IPS-20b (cell line): ENCODE measurements around the gene MEGF11.

Experiments
- H3K27ac ChIP-seq: one replicate; pipeline ENCODE4 v1.5.1; 2013; ENCODE audit warnings: low read length
- H3K27me3 ChIP-seq: 2 replicates; pipeline ENCODE4 v1.6.1; 2013; ENCODE audit warnings: mild to moderate bottlenecking, low read length, inconsistent platforms; ENCODE audit not compliant: insufficient read depth
- H3K36me3 ChIP-seq: 2 replicates; pipeline ENCODE4 v1.6.1; 2013; ENCODE audit warnings: low read depth, mild to moderate bottlenecking, inconsistent platforms, low read length, moderate library complexity; ENCODE audit not compliant: insufficient read depth
- H3K4me1 ChIP-seq: 2 replicates; pipeline ENCODE4 v1.6.1; 2013; ENCODE audit warnings: mild to moderate bottlenecking, control low read depth, inconsistent platforms, low read length, moderate library complexity; ENCODE audit not compliant: insufficient read depth
- H3K4me3 ChIP-seq: 2 replicates; pipeline ENCODE4 v1.5.1; 2013; ENCODE audit warnings: mild to moderate bottlenecking, low read length, inconsistent platforms
- H3K9ac ChIP-seq: 2 replicates; pipeline ENCODE4 v1.6.1; 2013; ENCODE audit warnings: low read depth, mild to moderate bottlenecking, inconsistent platforms, low read length, moderate library complexity
- H3K9me3 ChIP-seq: 2 replicates; pipeline ENCODE4 v1.6.1; 2013; ENCODE audit warnings: mild to moderate bottlenecking, low read depth, low read length, inconsistent platforms; ENCODE audit not compliant: insufficient read depth

MEGF11 gene

GRCh38 chr15:66145726-66146182 is 107.8 kb downstream of the MEGF11 start:
- H3K9me3 ChIP-seq: no peaks in the 10 kb centered on the region
- no peak overlapping the region for H3K27ac ChIP-seq
- 0 out of 2 replicates have a peak, but pooled peaks cover 7% of the 10 kb centered on the region for H3K4me1 ChIP-seq
- H3K36me3 ChIP-seq: no peaks in the 10 kb centered on the region
- no peaks in the 10 kb centered on the region; the same call in 1 of the 2 replicates for H3K27me3 ChIP-seq
- H3K9ac ChIP-seq: no peak overlapping the region
- H3K4me3 ChIP-seq: no peak overlapping the region

GRCh38 chr15:66144978-66145725 is 108.4 kb downstream of the MEGF11 start:
- H3K4me3 ChIP-seq: no peak overlapping the region
- no peak overlapping the region for H3K27ac ChIP-seq
- peaks cover 7% of the 10 kb centered on the region; the same call in 1 of the 2 replicates for H3K4me1 ChIP-seq
- no peaks in the 10 kb centered on the region for H3K9me3 ChIP-seq
- no peaks in the 10 kb centered on the region; the same call in 1 of the 2 replicates for H3K27me3 ChIP-seq
- H3K9ac ChIP-seq: no peak overlapping the region
- no peaks in the 10 kb centered on the region for H3K36me3 ChIP-seq

GRCh38 chr15:66142285-66142684 is 111.3 kb downstream of the MEGF11 start:
- Histone ChIP-seq H3K36me3 (no peaks in the 10 kb centered on the region), H3K27me3 (no peaks in the 10 kb centered on the region), H3K9ac (no peak overlapping the region), H3K4me1 (peaks cover 7% of the 10 kb centered on the region; the same call in 1 of the 2 replicates), H3K4me3 (no peak overlapping the region), H3K27ac (no peak overlapping the region), H3K9me3 (no peaks in the 10 kb centered on the region)

- H3K4me3 ChIP-seq: no peak overlapping the region
- H3K4me1 ChIP-seq: peaks cover 7% of the 10 kb centered on the region; the same call in 1 of the 2 replicates
- H3K27me3 ChIP-seq: no peaks in the 10 kb centered on the region
- no peaks in the 10 kb centered on the region for H3K9me3 ChIP-seq
- no peak overlapping the region for H3K27ac ChIP-seq
- no peak overlapping the region for H3K9ac ChIP-seq
- H3K36me3 ChIP-seq: no peaks in the 10 kb centered on the region
Measured at GRCh38 chr15:66139591-66140207, 113.9 kb downstream of the MEGF11 start.

GRCh38 chr15:66138892-66139590 is 114.5 kb downstream of the MEGF11 start:
- no peak overlapping the region for H3K27ac ChIP-seq
- H3K4me1 ChIP-seq: peaks cover 7% of the 10 kb centered on the region; the same call in 1 of the 2 replicates
- H3K27me3 ChIP-seq: no peaks in the 10 kb centered on the region
- H3K4me3 ChIP-seq: no peak overlapping the region
- no peaks in the 10 kb centered on the region for H3K9me3 ChIP-seq
- H3K9ac ChIP-seq: no peak overlapping the region
- H3K36me3 ChIP-seq: no peaks in the 10 kb centered on the region

GRCh38 chr15:66138096-66138783 is 115.3 kb downstream of the MEGF11 start:
- H3K9me3 ChIP-seq: no peaks in the 10 kb centered on the region
- H3K9ac ChIP-seq: no peak overlapping the region
- no peaks in the 10 kb centered on the region for H3K36me3 ChIP-seq
- no peaks in the 10 kb centered on the region for H3K27me3 ChIP-seq
- no peak overlapping the region for H3K27ac ChIP-seq
- no peak overlapping the region for H3K4me3 ChIP-seq
- H3K4me1 ChIP-seq: peaks cover under 1% of the 10 kb centered on the region; the same call in 1 of the 2 replicates

GRCh38 chr15:66136948-66137347 is 116.6 kb downstream of the MEGF11 start:
- H3K9ac ChIP-seq: no peak overlapping the region
- H3K4me3 ChIP-seq: no peak overlapping the region
- H3K36me3 ChIP-seq: no peaks in the 10 kb centered on the region
- no peak overlapping the region for H3K27ac ChIP-seq
- no peaks in the 10 kb centered on the region for H3K27me3 ChIP-seq
- H3K4me1 ChIP-seq: no peaks in the 10 kb centered on the region; the same call in 1 of the 2 replicates
- H3K9me3 ChIP-seq: no peaks in the 10 kb centered on the region

GRCh38 chr15:66135664-66136063 is 117.9 kb downstream of the MEGF11 start:
- no peak overlapping the region for H3K9ac ChIP-seq
- no peaks in the 10 kb centered on the region; the same call in 1 of the 2 replicates for H3K4me1 ChIP-seq
- H3K27ac ChIP-seq: no peak overlapping the region
- no peak overlapping the region for H3K4me3 ChIP-seq
- no peaks in the 10 kb centered on the region for H3K27me3 ChIP-seq
- H3K9me3 ChIP-seq: no peaks in the 10 kb centered on the region
- no peaks in the 10 kb centered on the region for H3K36me3 ChIP-seq

- no peak overlapping the region for H3K4me3 ChIP-seq
- H3K9me3 ChIP-seq: no peaks in the 10 kb centered on the region
- no peak overlapping the region for H3K27ac ChIP-seq
- no peaks in the 10 kb centered on the region for H3K36me3 ChIP-seq
- no peaks in the 10 kb centered on the region for H3K27me3 ChIP-seq
- no peak overlapping the region for H3K9ac ChIP-seq
- no peaks in the 10 kb centered on the region for H3K4me1 ChIP-seq
Measured at GRCh38 chr15:66134284-66134683, 119.3 kb downstream of the MEGF11 start.

- Histone ChIP-seq H3K27ac (no peak overlapping the region), H3K27me3 (no peaks in the 10 kb centered on the region), H3K4me3 (no peak overlapping the region), H3K4me1 (no peaks in the 10 kb centered on the region), H3K9me3 (no peaks in the 10 kb centered on the region), H3K9ac (no peak overlapping the region), H3K36me3 (no peaks in the 10 kb centered on the region)
Measured at GRCh38 chr15:66133247-66133885, 120.2 kb downstream of the MEGF11 start.

- no peak overlapping the region for H3K9ac ChIP-seq
- H3K4me1 ChIP-seq: no peaks in the 10 kb centered on the region
- no peaks in the 10 kb centered on the region for H3K36me3 ChIP-seq
- H3K9me3 ChIP-seq: no peaks in the 10 kb centered on the region
- H3K27ac ChIP-seq: no peak overlapping the region
- no peaks in the 10 kb centered on the region for H3K27me3 ChIP-seq
- H3K4me3 ChIP-seq: no peak overlapping the region
Measured at GRCh38 chr15:66132251-66132816, 121.2 kb downstream of the MEGF11 start.
